ENCODE data around the gene EMC1.
A peak's percentile ranks its signal among the peaks of the same experiment; 100 is the strongest.
"Not testable (repeated sequence)": the region's sequence is repeated elsewhere in the genome, so short reads cannot be mapped to it uniquely, and the experiment has no call there.

The EMC1 gene

DNA sequence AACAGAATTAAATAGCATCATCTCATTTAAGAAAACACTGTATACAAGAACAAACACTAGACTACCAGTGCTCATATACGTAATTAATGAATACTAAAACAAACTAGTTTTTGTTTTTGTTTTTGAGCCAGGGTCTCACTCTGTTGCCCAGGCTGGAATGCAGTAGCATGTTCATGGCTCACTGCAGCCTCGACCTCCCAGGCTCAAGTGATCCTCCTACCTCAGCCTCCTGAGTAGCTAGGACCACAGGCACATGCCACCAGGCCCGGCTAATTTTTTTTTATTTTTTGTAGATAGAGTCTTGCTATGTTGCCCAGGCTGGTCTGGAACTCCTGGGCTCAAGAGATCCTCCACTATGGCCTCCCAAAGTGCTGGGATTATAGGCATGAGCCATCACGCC, 34.7 kb downstream of the EMC1 start:
- DNase-seq (ENCODE audit: low read depth in 2 of 2) = not testable (repeated sequence)

DNA sequence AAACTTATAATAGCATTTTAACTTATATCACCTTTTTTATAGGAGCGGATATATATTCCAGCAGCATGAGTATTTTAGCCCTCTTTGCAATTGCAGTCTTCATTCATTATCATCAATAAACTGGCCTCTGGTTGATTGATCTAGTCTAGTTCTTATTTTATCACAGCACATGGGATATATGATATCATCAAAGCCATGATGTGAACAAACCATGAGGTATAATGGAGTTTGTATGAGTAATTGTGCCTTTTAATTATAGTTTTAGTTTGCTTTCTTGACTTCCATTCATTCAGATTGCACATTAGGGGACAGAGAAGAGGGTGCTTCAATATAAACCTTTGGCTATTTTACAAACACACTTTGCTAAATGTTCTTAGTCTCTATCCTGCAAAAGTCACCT, 37.7 kb downstream of the EMC1 start:
- no peak for DNase-seq (ENCODE audit: low read depth in 2 of 2)

DNA sequence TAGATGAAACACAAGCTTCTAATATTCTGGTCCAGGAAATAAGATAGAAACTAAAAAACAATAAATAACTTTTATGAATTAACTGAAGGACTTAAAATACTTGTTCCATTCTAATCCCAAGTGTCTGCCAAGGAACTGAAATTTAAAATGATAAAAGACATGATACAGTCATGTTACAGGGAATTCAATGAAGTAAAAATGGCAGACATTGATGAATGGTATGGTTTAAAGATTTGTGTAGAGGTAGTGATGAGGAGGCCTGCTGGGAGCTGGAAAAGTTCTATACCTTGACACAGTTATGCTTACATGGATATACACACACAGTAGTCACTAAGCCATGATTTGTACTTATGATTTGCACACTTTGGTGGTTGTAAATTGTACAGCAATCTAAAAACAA, 39.2 kb downstream of the EMC1 start:
- no peak for DNase-seq (ENCODE audit: low read depth in 2 of 2)

DNA sequence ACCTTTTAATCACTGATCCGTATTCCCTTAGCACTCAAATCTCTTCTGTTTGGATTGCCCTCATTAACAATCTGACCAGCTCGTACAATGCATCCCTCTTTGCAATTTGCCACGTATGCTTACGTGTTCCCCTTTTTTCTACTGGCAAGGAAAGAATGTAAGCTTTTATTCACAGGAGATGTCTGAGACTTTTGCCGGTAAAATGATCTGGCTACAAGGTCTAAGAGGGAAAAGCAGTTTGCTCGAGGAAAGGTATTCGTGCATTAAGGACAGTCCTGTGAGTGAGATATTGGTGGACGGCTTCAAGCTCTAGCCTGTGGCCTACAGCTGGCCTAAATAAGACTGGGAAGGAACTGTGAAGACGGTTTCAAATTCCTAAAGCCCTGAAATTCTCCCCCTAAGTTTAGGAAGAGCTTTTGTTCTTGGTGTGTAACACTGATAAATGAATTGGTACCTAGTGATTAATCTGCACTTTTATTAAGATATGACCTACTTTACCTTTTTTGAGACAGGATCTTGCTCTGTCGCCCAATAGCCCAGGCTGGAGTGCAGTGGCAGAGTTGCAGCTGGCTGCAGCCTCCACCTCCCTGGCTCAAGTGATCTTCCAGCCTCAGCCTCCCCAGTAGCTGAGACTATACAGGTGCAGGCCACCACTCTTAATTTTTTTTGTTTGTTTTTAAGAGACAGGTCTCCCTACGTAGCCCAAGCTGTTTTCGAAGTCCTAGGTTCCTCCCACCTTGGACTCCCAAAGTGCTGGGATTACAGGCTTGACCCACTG, 40.4 kb downstream of the EMC1 start:
- DNase-seq (ENCODE audit: low read depth in 2 of 2) = no peak

DNA sequence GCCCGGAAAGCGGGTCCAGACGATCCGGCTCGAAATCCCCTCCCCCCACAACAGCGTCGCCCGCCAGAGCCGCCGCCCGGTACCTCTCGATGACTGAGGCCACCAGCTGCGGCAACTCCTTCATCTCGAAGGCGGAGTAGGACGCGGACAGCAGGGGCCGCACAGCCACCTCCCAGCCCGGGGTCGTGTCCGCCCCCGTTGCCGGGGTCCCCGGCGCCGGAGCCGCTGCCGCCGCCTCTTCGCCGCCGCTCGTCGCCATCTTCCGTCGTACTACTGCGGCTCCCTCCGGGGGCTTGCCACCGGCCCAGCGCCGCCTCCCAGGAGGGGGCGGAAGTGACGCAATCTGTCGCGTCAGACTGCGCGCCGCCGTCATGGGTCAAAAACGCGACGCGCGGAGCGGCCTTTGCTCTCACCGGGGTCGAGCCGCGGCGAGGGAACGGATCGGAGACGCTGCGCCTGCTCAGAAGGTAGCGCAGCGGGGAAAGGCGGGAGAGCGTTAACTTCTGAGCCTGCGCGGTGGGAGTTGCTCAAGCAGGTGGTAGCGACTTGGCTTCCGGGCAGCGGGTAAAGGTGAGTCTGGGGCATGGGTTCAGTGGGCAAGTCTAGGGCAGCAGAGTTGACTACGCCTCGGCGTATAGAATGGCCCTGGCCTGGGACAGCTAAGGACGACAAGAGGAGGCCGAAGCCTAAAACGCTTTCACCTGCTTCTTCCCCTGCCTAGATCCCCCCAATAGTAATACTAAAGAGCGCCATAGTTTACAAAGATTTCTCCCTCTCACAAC, 41.1 kb downstream of the EMC1 start, which contains the start of gene UBR4:
Gene UBR4 (minus strand): TSS at position 277 of the 782 bp plus-strand sequence. CDS start 18 bp downstream, at position 259.
- DNase-seq (ENCODE audit: low read depth in 2 of 2) = peak; percentile 92 to 95

DNA sequence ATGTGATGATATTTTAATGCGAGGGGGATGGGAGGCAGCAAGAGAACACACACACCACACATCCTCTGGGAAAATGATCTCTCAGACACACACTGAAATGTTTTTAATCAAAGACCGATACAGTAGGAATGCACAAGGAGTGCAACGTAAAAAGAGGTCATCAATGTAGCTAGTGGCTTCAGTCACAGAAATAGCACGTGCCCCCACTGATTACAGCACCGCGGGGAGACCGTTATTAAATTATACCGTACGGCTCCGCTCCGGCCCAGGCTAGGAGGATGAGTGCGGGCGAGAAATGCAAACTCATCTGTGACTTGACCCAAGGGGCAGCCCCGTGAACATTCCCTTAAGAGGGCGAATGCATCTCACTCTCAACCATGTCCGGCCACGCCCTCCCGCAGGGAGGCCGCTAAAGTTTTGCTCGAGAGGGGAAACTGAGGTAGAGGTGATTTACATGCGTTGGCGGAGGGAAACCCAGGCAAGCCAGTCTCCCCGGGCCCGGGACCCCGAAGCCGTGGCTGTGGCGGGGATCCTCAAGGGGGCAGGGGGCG, 41.8 kb downstream of the EMC1 start:
- peak; percentile 9 to 19 for DNase-seq (ENCODE audit: low read depth in 2 of 2)

DNA sequence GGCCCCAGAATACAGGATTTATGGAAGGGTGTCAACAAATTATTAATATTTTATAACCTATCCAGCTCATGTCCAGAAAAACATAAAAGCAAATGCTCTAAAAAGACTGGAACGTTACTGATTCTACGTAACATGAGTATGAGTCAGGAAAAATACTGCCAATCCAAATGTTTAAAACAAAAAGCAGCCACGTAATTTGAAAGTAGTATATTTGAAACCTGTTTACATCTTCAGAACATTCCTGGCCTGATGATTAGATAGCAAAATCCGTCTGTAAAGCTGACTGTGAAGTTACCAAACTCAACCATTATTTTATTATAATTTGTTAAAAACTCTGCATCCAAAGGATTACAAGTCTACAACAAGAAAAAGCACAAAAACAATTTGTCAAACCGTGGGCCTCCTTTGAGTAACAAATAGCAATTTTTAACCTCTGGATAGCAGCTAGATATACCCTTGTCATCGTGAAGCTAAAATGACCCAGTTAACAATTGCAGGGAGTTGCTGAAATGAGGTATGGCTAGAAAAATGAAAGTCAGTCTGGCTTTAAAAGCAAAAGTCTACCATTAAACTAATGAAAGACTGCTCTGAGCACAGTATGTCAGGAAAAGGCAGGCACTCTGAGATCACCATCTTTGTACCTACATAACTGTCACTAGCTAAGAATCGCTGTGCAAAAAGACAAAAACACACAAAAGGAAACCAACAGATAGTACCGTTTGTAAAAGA, 42.5 kb downstream of the EMC1 start:
- no peak for DNase-seq (ENCODE audit: low read depth in 2 of 2)

DNA sequence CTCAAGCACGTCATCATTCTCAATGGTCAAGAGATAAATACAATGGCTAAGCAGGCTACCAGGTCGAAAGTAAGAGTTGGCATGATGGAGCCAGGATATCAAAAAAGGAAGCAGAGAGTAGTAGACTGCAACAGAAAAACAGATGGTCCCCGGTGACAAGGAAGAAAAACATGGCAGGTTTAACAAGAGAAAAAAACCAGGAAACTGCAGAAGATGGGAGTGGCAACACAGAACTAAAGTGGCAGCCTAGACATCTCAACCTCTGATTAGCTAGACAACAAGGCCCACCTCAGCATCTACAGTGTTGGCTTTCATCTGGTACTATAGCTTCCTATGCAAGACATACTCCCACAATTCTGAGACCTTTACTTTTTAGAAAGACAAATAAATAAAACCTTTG, 44.4 kb downstream of the EMC1 start:
- DNase-seq (ENCODE audit: low read depth in 2 of 2) = no peak

DNA sequence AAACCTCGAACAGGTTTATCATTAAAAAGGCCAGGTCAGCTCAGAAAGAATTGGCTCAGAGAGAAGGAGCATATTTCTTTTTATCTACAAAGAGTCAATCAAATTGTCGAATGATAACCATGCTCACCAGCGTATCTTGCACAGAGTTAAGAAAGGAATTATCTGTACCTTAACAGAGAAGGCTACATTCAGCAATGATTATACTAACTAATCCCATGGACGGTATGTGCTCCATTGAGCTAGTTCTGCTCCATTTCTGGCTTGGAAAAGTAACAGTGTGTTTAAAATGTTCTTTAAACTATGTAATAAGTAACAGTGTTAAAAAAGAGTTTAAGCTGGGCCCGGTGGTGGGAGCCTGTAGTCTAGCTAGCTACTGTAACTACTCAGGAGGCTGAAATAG, 45.5 kb downstream of the EMC1 start:
- no peak for DNase-seq (ENCODE audit: low read depth in 2 of 2)

DNA sequence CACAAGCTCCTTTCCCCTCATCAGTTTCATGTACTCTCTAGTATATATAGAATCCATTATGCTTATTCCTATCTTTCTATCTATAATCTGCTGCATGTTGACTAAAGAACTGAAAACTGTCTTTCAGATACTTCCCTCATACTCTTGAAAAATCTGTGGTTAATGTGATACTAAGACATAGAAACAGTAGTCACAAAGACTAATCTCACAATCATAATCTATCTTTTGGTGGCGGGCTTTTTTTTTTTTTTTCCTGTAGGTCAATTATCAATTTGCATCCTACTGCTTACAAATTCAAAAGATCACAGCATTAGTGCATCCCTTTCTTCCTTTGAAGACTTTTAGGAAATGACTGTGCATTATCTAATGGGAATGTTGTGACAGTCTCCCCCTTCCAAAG, 45.9 kb downstream of the EMC1 start:
- no peak for DNase-seq (ENCODE audit: low read depth in 2 of 2)

DNA sequence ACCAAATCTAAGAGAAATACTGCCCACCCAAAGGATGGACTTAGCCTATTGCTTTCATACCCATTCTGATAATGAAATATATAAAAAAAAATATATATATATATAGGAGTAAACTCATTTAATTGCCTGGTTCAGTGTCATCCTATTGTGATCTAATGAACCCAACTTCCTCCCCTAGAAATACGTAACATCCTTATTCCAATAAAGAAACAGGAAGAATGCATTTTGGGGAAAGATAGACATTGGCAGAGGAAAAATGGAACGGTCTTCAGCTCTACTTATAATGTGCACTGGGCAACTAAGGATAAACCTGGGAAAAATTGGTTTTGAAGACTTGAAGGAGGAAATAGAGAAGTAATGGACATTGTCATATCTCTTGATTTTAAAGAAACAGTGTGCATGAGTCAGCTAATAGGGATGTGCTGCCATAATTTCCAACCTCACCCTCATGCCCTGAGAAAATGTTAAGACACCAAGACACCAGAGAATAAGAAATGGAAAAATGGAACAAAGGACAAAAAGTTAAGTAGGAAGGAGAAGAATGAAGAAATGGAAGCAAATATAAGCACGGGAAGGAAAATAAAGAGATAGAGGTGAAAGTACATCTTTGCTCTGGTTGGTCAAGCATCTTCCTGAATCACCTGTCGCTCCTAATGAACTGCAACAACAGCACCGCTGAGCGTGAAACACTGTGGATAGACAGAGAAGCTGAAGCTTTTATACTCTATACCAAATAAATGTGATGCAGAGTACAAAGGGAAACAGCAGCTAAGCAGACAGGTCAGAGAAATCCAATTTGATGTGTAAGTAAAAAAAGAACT, 46.7 kb downstream of the EMC1 start:
- DNase-seq (ENCODE audit: low read depth in 2 of 2) = no peak

DNA sequence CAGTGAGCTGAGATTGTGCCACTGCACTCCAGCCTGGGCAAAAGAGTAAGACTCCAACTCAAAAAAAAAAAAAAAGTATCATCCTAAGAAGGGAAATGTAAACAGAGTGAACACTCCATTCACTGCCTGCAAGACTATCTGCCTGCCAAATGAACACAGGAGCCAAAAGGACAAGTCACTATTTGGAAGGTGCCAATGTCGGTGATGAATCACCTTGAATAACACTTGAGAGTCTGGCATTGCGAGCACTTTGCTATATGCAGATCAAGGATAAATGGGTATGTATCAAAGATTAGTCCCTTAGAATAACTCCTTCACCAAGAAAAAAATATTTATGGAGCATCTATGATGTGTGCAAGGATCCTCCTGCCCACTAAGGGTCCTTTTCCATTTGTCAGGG, 47.9 kb downstream of the EMC1 start:
- DNase-seq (ENCODE audit: low read depth in 2 of 2) = no peak

DNA sequence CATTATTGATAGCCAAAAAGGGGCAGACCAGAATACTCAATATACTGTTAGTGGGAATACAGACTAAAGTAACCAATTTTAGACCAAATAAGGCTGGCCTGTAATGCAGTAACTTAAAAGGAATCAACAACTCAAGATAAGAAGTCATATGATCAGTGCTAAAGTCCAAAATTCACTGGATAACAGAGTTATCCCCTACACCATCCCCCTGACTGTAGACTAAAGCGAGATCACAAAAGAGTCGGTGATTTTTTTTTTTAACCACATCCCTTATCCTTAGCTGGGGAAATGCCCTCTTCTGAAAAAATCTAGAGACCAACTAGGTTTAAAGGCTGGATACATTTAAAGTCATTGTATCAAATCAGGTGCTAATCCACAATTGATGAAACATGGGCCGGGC, 48.9 kb downstream of the EMC1 start:
- DNase-seq (ENCODE audit: low read depth in 2 of 2) = no peak

DNA sequence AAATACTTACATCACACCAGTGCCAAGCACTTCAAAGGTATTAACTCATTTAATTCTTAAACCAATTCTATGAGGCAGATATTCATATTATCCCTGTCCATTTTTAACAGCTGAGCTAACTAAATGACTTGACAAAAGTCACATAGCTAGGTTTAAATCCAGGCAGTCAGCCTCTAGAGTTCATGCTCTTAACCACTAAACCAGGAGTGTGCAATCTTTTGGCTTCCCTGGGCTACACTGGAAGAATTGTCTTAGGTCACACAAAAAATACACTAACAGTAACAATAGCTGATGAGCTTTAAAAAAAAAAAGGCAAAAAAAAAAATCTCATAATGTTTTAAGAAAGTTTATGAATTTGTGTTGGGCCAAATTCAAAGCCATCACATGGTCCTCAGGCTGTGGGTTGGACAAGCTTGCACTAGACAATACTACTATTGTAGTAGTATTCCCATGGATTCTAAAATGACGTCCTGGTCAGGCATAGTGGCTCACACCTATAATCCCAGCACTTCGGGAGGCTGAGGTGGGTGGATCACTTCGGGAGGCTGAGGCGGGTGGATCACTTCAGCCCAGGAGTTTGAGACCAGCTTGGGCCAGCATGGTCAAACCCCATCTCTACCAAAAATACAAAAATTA, 51.2 kb downstream of the EMC1 start:
- no peak for DNase-seq (ENCODE audit: low read depth in 2 of 2)

DNA sequence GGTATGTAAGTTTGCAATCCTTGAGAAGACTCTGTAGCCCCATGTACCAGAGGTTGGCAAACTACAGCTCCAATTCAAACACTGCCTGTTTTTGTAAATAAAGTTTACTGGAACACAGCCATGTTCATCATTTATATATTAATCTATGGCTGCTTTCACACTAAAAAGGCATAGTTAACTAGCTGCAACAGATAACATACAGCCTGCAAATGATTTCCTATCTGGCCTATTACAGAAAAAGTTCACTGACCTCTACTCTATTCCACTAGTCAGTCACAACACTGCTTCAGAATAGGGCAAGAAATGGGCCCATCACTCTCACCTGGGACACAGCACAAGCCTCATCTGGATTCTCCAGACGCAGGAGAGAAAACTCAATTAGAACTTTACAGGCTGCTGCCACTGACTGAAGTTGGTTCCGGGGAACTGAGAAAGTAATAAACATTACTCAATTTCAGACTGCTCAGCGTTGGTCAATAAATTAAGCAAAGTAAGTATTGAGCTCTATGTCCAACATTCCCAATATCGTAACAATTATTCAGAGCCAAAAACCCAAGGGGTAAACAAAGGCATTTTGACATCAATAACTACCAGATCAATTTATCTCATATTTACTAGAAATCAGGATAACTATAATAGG, 51.9 kb downstream of the EMC1 start:
- no peak for DNase-seq (ENCODE audit: low read depth in 2 of 2)

DNA sequence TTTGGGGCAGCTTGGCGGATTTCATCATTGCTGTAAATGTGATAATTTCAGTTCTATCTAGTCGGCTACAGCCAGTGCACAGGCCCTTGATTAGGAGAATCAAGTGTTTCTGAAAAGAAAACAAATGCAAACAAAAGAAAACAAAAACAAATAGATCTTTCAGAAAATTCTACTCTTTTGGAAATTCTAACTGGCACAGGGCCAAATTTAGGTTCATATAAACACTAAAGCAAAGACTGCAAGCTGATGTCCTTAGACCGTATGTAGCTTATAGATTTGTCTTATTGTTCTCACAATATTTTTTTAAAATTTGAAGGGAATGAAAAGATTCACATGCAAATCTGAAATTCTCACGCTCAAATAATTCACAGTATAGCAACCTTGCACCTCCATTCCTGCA, 52.5 kb downstream of the EMC1 start:
- no peak for DNase-seq (ENCODE audit: low read depth in 2 of 2)

DNA sequence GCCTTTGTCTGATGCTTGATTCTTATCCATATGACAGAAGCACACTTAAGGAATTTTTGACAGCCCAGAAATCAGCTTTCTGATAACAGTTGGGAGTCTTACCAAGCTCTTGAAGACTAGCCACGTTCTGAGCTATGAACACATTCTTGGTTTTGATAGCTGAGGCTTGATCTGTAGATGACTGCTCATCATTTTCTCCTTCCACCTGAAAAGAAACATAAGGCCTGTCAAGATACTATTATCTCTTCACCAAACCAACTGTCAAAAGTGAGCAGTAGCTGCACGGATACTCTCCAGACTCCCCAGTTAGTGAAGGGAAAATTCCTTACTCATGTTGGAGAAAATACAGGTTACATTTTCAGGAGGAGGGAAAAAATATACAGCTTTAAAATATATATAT, 53.5 kb downstream of the EMC1 start:
- no peak for DNase-seq (ENCODE audit: low read depth in 2 of 2)

DNA sequence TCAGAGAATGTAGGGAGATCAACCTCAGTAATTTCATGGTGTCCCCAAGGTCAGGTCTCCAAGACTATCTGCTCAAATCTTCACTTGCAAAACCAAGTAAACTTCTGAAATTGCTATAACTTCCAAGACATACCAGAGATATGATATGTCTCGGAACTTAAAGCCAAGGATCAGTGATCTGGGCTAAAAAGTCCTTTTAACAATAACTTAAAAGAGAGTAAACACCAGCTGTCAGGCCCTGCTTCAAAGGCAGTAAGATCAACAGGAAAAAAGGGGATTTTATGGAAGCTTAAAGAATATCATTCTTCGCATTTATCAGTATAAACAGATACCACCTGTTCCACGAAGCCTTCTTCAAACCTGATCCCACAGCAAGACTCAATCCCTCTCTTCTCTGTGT, 55.0 kb downstream of the EMC1 start:
- no peak for DNase-seq (ENCODE audit: low read depth in 2 of 2)

DNA sequence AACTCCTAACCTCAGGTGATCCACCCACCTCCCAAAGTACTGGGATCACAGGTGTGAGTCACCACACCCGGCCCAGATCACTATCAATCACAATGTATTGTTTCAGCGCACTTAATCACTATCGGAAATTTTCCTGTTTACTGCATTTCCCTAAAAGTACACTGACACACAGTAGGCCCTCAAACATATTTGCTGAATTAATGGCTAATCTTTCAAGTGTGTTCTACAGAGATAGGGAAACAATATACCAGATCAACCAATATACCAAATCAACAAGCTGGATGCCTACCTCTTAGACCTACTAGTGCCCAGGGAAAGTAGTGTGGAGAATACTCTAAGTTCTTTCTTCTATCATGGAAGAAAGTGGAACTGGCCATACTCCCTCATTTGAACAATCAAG, 58.3 kb downstream of the EMC1 start:
- DNase-seq (ENCODE audit: low read depth in 2 of 2) = no peak

DNA sequence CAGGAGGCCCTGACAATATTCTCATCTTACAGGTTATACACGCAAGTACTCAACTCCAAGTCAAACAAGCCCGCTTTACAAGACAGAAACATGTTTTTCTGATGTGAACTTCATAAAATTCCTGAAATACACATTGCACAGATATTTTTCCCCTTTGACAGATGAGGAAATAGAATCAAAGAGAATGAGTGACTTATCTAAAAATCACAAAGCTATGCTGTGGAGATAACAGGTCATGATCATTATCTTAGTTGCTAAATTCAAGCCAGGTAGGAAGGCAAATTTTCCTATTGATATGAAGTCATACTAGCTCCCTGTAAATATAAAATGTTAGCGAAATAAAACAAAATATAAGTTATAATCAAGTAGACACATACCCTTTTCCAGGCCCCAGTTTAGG, 59.5 kb downstream of the EMC1 start:
- DNase-seq (ENCODE audit: low read depth in 2 of 2) = no peak

All from activated CD8-positive, alpha-beta memory T cell treated with anti-CD3 and anti-CD28 coated beads for 4 hours (primary cell).